Stimulated activated CD8-positive, alpha-beta memory T cell treated with anti-CD3 and anti-CD28 coated beads, Interleukin-7, amount 100 ng/mL, for 1 hour (primary cell): ENCODE data around the gene CYYR1.

ENCODE experiments used
- DNase-seq, 2 donors: peaks; one replicate each; pipeline ENCODE4 v3.0.0-alpha.2; 2020; ENCODE audit warnings: low read depth in 2 of 2

CYYR1 gene

DNA sequence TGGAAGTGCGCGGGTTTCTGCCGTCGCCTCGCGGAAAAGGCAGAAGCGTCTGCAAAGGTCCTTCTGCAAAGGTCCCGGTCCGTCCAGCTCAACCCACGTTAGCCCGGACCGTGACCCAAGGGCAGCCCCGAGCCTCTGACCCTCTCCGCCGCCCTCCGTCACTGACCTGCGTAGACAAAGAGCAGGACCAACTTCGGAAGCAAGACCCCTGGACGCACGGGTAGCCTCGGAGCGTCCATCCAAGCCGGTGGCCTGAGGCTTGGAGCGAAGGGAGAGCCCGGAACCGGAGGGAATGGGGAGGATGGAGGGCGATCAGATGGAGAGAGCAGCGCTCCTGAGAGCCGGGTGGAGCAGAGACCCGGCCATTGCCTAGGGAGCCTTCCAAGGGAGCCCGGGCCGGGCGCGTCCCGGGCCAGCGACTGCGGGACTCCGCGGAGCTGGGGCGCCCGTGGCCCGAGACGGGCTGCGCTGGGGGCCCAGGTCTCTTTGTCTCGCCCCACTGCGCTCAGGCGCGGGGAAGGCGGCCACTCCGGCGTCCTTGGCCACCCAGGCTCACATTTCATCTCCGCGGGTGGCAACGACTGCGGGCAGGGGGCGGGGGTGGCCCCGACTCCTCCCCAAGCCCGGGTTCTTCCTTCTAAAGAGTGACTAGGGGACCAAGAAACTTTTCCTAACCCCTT is at the start of gene CYYR1:
Gene CYYR1 (minus strand): TSS at position 585 of the 680 bp plus-strand sequence. CDS start 346 bp downstream, at position 239.
- no peak for DNase-seq

DNA sequence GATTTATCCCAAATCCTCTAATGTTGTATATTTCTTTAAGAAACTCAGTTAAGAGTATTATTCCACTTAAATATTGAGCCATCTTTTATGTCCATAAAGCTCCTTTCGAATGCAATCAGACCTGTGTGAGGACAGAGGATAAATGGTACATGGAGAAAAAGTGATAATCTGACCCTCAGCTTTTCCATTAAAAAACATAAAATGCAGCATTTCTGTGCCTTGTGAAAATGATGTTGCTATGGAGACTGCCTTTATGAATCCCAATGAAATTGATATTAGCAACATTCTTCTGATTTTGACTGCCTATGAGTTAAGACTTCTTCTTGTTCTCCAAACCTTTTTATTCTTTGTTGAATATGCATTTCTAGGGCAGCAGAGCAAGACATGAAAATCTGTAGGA is 44.1 kb upstream of the CYYR1 start:
- DNase-seq = no peak

DNA sequence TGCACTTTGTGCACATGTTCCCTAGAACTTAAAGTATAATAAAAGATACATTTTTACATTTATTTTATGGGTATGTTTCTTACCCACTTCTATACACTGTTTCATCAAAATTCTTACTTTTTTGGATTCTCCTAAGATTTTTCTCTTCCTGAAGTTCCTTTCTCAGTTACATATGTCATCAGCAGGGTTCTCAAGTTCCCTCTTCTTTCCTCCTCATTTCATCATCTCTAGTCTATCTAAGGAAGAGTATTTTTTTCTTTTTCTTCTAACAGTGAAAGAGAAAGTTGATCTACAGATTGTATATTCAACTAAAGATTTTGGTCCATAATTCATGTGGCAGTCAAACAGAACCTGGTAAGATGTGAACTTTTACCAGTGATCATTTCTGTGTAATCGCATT is 41.2 kb upstream of the CYYR1 start:
- DNase-seq = no peak

DNA sequence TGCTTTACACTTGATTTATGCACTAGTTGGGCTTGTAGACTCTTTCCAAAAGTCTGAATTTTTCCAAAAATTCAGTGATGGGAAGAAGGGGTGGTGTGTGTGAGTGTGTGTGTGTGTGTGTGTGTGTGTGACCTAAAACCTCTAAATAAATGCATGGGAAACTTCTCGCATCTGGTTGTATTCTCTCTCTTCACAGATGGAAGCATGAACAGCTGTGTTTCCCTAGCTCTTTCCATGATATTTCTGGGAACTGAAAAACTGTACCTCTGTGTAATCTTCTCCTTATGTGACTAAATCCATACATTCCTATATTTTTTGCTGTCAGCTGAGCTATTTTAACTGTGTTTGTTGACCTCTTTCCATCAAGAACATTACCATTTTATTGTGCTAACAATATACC is 26.2 kb upstream of the CYYR1 start:
- no peak for DNase-seq

DNA sequence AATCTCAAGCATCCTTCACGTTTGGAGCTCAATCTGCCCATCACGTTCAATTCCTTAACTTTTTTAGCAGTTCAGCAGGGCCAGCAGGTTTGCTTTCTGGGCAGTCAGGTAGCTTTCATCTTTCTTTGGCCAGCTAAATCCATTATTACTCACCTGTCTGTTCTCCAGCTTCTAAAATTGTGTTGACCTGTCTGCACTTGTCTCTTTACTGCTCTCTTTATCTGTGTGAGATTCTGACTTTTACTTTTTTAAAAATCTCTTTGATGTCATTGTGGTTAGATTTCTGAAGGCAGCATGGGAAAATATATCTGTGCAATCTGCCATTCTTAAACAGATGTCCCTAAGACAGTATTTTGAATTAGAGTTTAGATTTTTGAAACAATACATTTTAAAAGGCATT is 24.9 kb upstream of the CYYR1 start:
- DNase-seq = no peak

DNA sequence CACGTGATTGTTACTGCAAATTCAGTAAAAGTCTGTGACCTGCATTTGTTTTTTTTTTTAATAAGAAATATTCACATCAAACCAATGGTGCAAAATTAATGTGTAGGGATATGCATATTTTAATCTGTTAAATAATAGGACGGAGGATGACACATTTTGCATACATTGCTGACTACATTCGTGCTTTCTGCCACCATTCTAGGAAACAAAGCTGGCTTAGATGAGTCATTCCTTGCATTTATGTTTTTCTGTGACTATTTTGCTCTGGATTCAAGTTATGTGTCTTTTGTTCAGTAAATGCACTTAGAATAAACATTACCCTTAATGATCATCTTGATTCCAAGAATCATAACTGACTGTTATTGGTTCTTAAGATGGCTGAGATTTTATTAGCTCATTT is 23.9 kb upstream of the CYYR1 start:
- DNase-seq = no peak

DNA sequence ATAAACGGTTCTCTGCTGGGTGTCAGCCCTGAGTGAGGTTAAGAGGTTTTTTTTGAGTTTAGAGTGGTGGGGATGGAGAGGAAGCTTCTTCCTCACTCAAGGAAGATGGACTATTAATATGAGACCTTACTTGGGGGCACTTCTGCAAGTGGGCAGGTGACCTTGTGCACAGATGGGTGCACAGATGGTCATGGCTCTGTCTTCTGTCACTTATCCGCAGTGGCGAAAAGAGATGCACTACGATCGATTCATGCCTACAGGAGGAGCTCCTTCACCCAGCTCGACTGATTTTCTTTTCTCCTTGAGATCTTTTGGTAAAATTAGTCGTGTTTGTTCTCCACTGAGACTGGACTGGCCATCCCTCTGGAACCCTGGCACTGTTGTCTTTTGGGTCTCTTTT is 22.9 kb upstream of the CYYR1 start:
- DNase-seq = no peak

DNA sequence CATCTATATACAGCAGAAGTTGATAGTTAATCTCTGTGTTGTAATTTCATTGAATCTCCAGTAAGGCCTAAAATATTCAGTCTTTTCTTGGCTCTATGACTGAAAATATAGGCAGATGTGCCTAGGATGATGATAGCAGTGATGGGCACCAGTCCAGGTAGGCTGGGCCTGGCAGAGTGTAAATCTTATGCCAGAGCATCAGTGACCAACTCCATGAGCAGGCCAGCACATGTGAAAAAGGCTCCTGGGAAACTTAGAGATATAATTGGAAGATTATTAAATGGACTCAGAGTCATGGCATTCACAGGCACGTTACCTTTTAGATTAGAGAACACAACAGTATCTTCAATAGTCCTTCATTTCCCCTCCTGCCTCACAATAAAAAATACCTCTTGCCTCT is 20.7 kb upstream of the CYYR1 start:
- DNase-seq = no peak

DNA sequence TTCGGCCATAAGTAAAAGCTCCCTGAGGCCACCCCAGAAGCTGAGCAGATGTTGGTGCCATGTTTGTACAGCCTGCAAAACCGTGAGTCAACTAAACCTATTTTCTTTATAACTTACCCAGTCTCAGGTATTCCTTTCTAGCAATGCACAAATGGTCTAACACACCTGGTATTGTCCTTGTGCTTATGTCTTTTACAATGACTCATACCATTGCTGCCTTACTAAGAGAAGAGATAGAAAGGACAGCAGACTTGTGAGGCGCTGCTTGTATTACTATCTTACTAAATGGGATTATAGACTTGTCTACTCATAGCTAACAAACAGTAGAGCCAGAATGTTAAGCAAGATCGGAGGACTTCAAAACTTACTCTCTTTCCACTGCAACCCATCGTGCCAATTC is 18.5 kb upstream of the CYYR1 start:
- DNase-seq = no peak

DNA sequence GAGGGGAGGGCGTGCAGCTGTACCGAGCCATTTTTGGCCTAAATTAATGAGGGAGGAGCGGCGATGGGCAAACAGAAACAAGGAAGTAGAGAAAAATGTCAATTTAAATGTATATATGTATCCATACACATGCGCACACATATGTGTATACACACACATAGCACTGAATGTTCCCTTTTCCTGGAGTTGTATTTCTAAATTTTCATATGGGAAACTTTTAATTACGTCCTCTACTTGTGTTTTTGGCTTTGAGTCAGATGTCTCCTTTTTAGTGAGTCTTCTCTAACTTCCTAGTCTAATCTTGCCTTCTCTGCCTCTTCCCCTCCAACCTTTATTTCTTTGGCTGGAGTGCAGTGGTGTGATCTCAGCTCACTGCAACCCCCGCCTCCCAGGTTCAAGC is 15.4 kb upstream of the CYYR1 start:
- no peak for DNase-seq

DNA sequence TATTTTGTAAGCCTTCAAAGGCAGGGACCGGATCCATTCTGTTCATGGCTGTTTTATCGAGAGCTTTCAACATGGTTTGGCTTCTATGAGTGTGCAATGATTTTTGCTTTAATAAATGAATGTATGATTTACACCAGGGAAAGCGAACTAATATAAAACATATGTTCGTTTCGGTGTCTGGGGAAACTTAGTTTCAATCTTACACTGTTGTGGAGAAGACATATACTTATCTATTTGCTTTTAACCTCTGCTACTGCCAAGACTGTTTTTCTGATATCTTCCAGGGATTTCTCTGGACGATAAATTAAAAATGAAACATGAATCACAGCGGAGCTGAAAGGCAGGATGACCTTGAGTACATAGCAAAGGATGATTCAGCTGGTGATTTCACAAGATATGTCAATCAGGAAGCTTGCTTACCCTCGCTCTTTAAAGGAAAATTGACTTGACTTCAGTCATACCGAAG is 14.7 kb upstream of the CYYR1 start:
- no peak for DNase-seq

DNA sequence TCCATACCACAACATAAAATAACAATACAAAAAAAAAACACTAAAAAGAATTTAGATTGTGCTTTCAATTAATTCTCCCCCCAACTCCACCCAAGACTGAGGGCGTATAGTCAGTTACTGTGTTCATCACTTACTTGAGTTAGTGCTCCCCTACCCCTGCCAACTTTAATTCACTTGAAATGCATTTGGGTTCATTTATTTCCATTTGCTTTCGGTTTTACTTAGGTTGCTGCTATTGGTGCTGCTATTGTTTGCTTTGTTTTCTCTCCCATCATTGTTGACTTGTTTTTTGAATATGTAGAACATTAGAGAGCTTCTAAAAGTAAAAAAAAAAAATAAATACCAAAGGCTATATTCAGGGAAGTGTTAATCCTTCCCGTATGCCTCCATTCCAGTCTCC is 10.7 kb upstream of the CYYR1 start:
- DNase-seq = no peak

DNA sequence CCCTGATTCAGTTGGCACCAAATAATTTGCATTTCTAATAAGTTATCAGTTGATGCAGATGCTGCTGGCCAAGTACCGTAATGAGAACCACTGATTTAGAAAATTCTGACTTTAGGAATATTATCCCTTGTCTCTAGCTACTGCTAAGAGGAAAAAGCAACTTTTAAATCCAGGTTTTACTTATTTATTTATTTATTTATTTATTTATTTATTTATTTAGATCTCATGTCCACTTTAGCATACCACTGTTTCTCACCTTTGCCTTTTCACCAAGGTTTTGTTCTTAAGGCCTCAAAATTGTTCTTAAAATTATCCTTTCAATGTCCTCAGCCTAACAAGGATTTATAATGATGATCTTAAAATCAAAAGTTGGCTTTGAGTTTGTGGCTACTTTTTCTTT is 8.7 kb upstream of the CYYR1 start:
- no peak for DNase-seq

DNA sequence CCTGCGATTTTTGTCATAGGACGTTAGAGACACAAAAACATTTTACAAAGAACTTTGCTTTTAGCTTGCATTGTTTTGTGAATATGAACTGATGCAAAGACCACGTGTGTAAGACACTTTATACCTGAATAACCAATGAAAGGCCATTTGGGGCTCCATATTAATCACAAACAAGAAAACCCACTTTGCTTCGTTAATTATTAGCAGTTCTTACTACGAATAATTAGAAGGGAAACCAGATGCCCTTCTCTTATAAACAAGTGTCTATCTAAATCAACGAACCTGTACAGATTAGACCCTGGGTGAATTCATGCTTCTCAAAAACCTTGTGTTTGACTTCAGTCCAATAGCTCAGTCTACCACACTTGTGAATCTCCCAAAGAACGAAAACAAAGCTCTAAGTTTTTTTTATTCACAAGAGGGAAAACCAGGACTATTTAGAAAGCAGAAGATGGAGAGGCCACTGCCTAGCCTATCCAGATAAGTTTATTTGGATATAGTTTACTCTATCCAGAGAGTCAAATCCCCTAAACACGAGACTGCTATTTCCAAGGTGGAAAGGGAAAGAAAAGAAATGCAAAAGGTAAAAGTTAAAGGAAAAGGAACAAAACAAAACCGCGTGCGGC is 897 bp downstream of the CYYR1 start:
- no peak for DNase-seq

DNA sequence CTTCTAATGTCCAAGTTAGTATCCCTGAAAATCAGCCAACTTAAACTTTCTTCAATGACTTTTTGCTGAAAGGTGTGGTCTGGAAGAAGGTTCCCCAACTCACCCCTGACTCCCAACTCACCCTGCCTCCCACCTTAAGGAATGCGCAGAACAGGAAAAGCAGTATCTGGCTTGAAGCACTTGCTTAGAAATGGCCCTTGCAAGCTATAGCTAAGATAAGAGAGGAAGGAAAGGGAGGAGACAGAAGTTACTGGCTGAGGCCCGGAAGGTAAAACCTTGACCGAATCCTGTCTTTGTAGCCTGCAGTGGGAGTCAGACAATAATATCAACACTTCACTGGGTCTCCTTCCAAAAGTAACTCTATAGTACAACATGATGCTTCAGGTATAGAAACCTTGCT is 2.9 kb downstream of the CYYR1 start:
- no peak for DNase-seq

DNA sequence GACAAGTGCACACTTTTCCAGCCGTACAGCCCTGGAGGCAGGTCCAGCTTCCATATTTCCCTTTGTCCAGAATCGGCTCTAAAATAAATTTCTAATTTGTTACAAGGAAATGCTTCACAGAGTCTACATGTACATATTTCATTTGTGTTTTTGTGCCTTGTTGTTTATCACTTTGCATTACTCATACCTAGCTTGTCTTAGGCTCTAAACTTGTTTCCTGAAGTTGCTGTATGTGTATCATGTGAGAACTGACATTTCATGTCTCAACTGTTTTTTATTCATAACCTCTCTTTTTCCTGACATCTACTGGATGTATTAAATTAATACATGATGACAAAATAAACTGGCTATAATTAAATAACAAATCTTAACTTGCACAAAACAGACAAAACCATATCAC is 7.5 kb downstream of the CYYR1 start:
- no peak for DNase-seq

DNA sequence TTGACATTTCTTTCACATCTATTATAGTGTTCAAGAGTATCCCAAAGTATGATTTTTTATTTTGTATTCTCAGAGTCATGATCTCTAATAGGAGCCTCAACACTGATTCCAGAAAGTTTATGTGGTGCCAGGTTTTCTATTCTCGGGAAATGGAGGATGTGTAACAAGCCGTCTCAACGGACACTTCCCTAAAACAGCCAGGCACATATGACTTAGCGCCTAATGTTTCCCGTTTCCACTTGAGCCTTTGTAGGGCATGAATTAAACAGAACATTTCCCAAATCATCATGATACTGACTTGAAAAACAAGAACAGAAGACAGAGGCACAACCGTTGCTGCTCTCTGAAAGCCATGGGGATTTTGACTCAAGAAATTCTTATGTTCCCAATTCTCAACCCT is 8.0 kb downstream of the CYYR1 start:
- DNase-seq = no peak

DNA sequence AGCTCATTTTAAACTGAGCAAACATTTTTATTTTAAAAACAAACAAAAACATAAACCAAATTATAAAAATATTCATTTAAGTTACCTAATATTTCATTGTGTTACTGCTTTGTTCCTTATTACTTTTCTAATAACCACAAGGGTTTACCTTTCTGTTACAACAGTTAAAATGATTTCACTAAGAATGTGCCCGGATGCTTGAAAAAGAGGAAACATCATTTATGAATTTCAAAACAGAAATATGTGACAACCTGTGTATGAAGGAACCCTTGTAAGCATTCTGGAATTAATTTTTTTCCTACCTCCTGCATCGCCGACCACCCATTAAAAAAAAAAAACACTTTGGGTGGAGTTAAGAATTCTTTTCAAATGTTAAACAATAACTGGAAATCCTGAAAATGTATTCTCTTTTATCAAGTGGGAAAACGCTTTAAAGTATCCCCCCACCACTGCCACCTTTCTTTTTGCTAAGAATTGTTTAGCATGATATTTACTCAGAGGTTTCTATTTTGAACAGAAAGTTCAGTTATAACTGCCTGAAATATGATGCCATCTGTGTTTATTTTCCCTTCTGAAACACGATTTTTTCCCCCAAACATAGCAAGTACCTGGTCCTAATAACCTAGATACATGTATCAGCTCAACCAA is 9.1 kb downstream of the CYYR1 start:
- no peak for DNase-seq

DNA sequence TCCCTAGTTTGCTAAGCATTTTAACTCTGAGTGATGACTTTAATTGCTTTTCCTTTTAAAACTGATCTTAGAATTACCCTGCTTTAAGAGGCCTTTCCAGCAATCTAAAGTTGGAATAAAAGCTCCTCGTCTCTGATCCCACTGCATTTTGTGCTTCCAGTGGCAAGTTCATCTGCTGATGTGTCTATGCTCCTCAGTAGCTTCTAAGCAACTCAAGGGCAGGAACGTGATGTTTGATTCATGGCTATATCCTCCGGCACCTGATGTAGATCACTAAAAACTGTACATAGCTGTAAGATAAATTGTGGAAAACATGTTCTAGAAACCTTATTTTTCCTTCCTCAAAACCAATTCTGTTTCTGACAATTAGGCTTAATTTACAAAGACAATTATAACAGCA is 12.5 kb downstream of the CYYR1 start:
- DNase-seq = no peak

DNA sequence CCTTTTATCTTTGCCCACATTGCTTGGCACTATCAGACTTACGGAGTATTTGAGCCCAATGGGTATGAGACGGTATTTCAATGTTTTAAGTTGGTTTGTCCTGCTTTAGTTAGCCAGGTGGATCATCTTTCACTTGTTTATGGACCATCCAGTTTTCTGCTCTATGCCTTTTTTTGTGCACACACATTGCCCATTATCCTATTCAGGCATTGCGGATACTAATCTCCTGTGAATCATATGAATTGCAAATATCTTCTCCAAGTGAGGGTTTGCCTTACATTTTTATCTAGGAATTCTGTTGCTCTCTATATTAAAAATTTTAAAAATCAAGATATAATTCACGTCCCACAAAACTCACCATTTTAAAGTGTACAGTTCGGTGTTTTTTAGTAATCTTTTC is 14.0 kb downstream of the CYYR1 start:
- no peak for DNase-seq

DNA sequence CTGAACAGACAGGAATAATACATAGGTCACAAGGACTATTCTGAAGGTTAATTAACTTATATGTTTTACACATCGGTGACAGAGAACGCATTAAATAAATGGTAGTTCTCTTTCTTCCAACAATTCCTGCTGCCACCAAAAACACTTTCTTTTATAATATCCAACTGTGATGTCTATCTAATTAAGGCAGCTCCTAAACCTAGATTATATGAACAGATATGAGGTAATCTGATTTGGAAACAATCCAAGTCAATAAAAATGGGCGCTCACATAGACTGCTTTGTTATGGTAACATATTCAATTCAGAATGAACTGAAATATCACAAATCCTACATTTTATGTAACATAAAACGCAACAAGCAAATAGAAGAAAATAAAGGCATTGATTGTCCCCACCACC is 16.0 kb downstream of the CYYR1 start:
- no peak for DNase-seq

DNA sequence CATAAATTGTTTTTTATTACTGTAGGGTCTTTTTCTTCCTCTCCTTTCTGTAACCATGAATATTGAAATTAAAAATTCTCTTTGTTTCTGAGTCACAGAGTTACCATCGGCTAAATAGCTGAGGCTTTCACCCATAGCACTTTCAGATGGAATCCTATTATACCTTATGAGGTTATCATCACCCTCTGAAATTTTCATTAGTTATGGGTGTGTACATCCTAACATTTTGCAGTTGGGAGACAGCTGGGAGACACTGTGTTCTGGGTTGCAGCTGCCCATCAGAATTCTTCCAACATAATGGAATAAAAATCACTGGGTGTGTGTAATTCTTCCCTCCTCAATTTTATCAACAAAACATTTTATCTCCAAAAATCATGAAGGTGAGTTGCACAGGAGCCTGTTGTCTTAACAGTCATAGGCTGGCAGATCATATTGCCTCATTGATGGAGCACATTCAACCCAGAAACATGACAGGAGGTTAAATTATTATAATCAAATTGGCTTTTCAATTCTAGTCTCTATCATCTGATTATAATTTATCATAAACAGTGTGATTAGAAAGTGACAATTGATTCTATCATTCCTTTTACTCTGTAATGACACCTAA is 17.4 kb downstream of the CYYR1 start:
- no peak for DNase-seq

DNA sequence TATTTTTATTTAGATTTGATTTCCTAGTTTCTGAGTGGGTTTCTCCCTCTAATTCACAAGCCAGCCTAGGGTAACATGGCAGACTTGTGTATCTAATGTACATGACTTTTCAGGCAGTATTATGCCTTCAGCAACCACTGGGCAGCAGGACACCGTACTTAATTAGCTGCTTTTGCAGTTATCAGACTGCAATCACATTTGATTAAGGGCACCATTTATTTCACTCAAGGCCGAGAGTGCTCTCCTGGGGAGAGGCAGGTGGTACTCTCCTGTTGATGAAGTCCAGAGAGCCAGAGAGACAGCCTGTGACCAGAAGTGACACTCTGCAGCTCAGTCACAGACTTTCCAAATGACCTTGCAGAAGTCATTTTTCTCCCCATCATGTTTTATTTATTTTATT is 18.7 kb downstream of the CYYR1 start:
- no peak for DNase-seq
